ENCODE results near the gene GABARAPL1. TPM values are rescaled to one million over a fixed set of nuclear protein-coding genes. Genes with fewer than 3 reads are reported as not detected.

The GABARAPL1 gene
- total RNA-seq, 2 experiments from 2014 or later, result 5.5 to 6.3 TPM

DNA sequence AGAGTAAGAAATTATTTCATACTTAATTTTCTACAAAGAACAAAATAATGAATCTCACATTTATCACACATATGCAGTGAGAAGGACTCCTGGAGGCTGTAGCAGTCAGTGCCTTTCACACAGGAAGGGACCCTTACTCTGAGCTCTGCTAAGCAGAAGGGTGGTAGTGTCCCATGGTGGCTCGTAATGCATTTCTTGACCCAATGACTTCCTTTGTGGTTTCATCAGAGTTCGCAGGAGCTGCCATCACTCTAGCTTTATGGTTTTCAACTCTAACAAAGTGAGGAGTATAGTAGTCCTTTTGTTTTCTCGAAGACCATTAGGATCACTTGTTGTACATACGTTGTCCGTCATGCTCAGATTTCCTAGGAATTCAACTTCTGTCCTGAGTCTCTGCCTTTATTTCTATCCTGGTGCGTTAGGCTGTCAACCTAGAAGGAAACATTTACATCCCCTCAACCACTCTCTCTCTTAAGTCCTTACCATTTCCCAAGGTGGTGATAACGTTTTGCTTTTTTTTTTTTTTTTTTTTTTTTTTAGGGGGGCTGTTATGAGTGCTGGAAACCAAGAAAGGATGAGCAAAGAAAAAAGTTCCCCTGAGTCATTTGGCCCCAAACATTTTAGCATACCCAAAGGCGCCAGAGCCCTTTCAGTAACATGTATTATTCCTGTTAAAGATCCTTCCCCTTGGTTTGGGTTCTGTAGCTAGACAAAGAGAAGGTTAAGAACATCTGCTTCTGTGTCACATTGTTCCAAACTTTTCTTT is 37.2 kb downstream of the GABARAPL1 start:
- H3K27ac Mint-ChIP-seq, result no peak overlapping the region
- no peak overlapping the region for H3K4me3 Mint-ChIP-seq
- H3K27me3 Mint-ChIP-seq, result peaks cover 24% of the 10 kb centered on the region
- H3K4me1 Mint-ChIP-seq, result peaks cover 8% of the 10 kb centered on the region
- H3K36me3 Mint-ChIP-seq (ENCODE audit: low read depth), result no peaks in the 10 kb centered on the region
- H3K9me3 Mint-ChIP-seq, result peaks cover 3% of the 10 kb centered on the region
- CTCF ChIA-PET, result interaction anchor here (0.7 kb wide), 1 partner anchor 23 kb away, joined by 3 read pairs; no protein-coding TSS in a partner anchor
- POLR2A ChIA-PET, result no interaction called here
- no peak for DNase-seq

DNA sequence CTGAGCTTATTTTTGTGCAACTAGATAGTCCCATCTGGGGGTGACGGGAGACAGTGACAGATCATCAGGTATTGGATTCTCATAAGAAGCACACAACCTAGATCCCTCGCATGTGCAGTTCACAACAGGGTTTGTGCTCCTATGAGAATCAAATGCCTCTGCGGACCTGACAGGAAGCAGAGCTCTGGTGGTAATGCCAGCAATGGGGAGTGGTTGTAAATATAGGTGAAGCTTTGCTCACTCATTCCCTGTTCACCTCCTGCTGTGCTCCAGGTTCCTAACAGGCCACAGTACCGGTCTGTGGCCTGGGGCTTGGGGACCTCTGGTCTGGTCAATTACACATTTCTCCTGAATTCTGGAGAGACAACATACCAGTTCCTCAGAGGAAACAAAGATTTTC is 39.0 kb downstream of the GABARAPL1 start:
- ChIA-PET POLR2A (no interaction called here), CTCF (no interaction called here)
- DNase-seq, result no peak
- peaks cover 22% of the 10 kb centered on the region for H3K27me3 Mint-ChIP-seq
- no peak overlapping the region for H3K4me3 Mint-ChIP-seq
- H3K4me1 Mint-ChIP-seq, result peaks cover 8% of the 10 kb centered on the region
- H3K9me3 Mint-ChIP-seq, result peaks cover 7% of the 10 kb centered on the region
- no peak overlapping the region for H3K27ac Mint-ChIP-seq
- no peaks in the 10 kb centered on the region for H3K36me3 Mint-ChIP-seq (ENCODE audit: low read depth)

- Mint-ChIP-seq H3K27ac (no peak overlapping the region), H3K4me1 (peaks cover 8% of the 10 kb centered on the region), H3K9me3 (peaks cover 7% of the 10 kb centered on the region), H3K4me3 (no peak overlapping the region), H3K27me3 (peaks cover 21% of the 10 kb centered on the region), H3K36me3 (ENCODE audit: low read depth) (no peaks in the 10 kb centered on the region)
- no peak for DNase-seq
- CTCF ChIA-PET, result interaction anchor here (1.0 kb wide), 1 partner anchor 99 kb away, joined by 4 read pairs; no protein-coding TSS in a partner anchor
- POLR2A ChIA-PET, result no interaction called here
These were observed 39.5 kb downstream of the GABARAPL1 start for GRCh38 chr12:10252201-10252600.

GRCh38 chr12:10256064-10256463 is 43.4 kb downstream of the GABARAPL1 start:
- ChIA-PET CTCF (no interaction called here), POLR2A (no interaction called here)
- Mint-ChIP-seq H3K27ac (no peak overlapping the region), H3K9me3 (peaks cover 7% of the 10 kb centered on the region), H3K27me3 (peaks cover 14% of the 10 kb centered on the region), H3K4me3 (no peak overlapping the region), H3K36me3 (ENCODE audit: low read depth) (no peaks in the 10 kb centered on the region), H3K4me1 (no peaks in the 10 kb centered on the region)
- no peak for DNase-seq

DNA sequence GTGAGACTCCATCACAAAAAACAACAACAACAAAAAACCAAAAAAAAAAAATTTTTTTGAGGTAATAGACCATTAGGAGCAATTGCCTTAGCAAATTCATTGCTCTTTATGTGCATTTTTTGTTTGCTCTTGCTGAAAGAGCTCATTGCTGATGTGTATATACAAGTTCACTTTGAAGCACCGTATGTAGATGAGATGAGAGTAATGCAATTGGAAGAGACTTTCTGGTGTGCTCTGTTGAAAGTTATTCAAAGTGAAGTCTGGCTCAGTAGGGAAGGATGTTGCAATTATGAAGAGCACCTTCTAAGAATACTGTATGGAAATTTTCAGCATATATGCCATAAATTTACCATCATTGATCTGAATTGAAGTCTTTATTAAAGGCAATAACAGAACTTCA is 48.2 kb downstream of the GABARAPL1 start:
- Mint-ChIP-seq H3K4me1 (no peaks in the 10 kb centered on the region), H3K36me3 (ENCODE audit: low read depth) (no peaks in the 10 kb centered on the region), H3K9me3 (no peaks in the 10 kb centered on the region), H3K27me3 (peaks cover 12% of the 10 kb centered on the region), H3K4me3 (no peak overlapping the region), H3K27ac (no peak overlapping the region)
- DNase-seq, result no peak
- ChIA-PET POLR2A (no interaction called here), CTCF (no interaction called here)

DNA sequence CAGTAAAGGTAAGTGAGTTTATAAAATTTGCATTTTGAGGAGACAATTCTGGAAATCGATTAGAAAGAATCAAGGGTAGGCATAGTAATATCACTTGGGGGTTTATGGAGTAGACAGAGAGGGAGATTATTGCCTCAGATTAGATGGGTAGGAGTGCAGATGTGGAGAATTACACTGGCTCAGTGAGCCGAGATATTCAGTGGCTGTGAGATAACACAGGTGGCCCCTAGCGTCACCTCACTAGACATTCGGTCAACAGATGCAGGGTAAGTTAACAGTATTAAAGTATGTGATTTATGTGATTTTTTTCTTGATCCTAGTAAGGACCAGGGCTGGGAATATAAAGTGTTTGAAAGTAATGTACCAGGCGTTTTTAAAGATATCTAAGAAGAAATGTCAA is 55.4 kb downstream of the GABARAPL1 start:
- Mint-ChIP-seq H3K9me3 (no peaks in the 10 kb centered on the region), H3K27me3 (peaks cover 2% of the 10 kb centered on the region), H3K27ac (no peak overlapping the region), H3K4me1 (no peaks in the 10 kb centered on the region), H3K36me3 (ENCODE audit: low read depth) (no peaks in the 10 kb centered on the region), H3K4me3 (no peak overlapping the region)
- CTCF ChIA-PET, result no interaction called here
- POLR2A ChIA-PET, result no interaction called here
- no peak for DNase-seq

- Mint-ChIP-seq H3K9me3 (no peaks in the 10 kb centered on the region), H3K27ac (no peak overlapping the region), H3K4me1 (no peaks in the 10 kb centered on the region), H3K27me3 (peaks cover 7% of the 10 kb centered on the region), H3K4me3 (no peak overlapping the region), H3K36me3 (ENCODE audit: low read depth) (no peaks in the 10 kb centered on the region)
- POLR2A ChIA-PET, result no interaction called here
- CTCF ChIA-PET, result no interaction called here
- DNase-seq, result no peak
These were observed 59.8 kb downstream of the GABARAPL1 start for GRCh38 chr12:10272467-10272866.

Other genes with a start within 250 kb of the GABARAPL1 start
- gene CLEC12A, start 241.5 kb upstream of the GABARAPL1 start, total RNA-seq, result under 1 TPM; 0.52 to 0.83 TPM
- gene CLEC1B, start 213.8 kb upstream of the GABARAPL1 start, total RNA-seq, result not detected
- under 1 TPM in 1 of 2 experiments, not detected in 1; 0.19 TPM for gene CLEC12B, start 202.2 kb upstream of the GABARAPL1 start, total RNA-seq
- not detected for gene CLEC9A, start 182.2 kb upstream of the GABARAPL1 start, total RNA-seq
- gene CLEC1A, start 113.9 kb upstream of the GABARAPL1 start, total RNA-seq, result not detected
- not detected for gene CLEC7A, start 82.7 kb upstream of the GABARAPL1 start, total RNA-seq
- gene OLR1, start 40.7 kb upstream of the GABARAPL1 start, total RNA-seq, result not detected
- gene TMEM52B, start 33.8 kb upstream of the GABARAPL1 start, total RNA-seq, result not detected
- gene KLRD1, start 95.0 kb downstream of the GABARAPL1 start, total RNA-seq, result under 1 TPM in 1 of 2 experiments, not detected in 1; 0.27 TPM
- under 1 TPM; 0.12 TPM for gene KLRK1, start 177.2 kb downstream of the GABARAPL1 start, total RNA-seq
- gene KLRC4, start 196.9 kb downstream of the GABARAPL1 start, total RNA-seq, result not detected
- gene KLRC3, start 207.7 kb downstream of the GABARAPL1 start, total RNA-seq, result not detected
- not detected for gene KLRC2, start 223.1 kb downstream of the GABARAPL1 start, total RNA-seq
- not detected for gene KLRC1, start 240.5 kb downstream of the GABARAPL1 start, total RNA-seq